NB4 (cell line): ENCODE measurements around the gene OR10H1.
A peak's percentile ranks its signal among the peaks of the same experiment; 100 is the strongest.
"Not testable (repeated sequence)": the region's sequence is repeated elsewhere in the genome, so short reads cannot be mapped to it uniquely, and the experiment has no call there.

Source experiments
- DNase-seq: peaks from one replicate; pipeline ENCODE4 v3.0.0; 2010; ENCODE audit warnings: low read depth
- H3K4me3 ChIP-seq: one replicate; pipeline ENCODE4 v1.5.1; 2011; ENCODE audit warnings: mild to moderate bottlenecking, low read depth, low read length, moderate library complexity
- CTCF ChIP-seq: IDR thresholded peaks from one replicate; pipeline ENCODE4 v1.5.1; 2012; ENCODE audit warnings: low read depth, low read length
- MAX ChIP-seq: IDR thresholded peaks from 2 replicates; pipeline ENCODE4 v1.6.1; 2011; ENCODE audit warnings: low read depth, low read length
- MYC ChIP-seq: IDR thresholded peaks from 2 replicates; pipeline ENCODE4 v1.6.1; 2011; ENCODE audit warnings: low read depth, low read length
- POLR2A ChIP-seq: IDR thresholded peaks from 2 replicates; pipeline ENCODE4 v1.6.1; 2011; ENCODE audit warnings: mild to moderate bottlenecking; ENCODE audit not compliant: insufficient read length; ENCODE audit errors: extremely low read depth

The OR10H1 gene

GRCh38 chr19:15776264-15776663, 39.2 kb downstream of the OR10H1 start:
- no peak for DNase-seq

GRCh38 chr19:15775249-15775648, 40.2 kb downstream of the OR10H1 start:
- TF ChIP-seq POLR2A (no peak), MAX (no peak), CTCF (no peak), MYC (no peak)
- H3K4me3 ChIP-seq, result no peak overlapping the region
- DNase-seq, result no peak

More at GRCh38 chr19:15776264-15776663, 39.2 kb downstream of the OR10H1 start:
- no peak for TF ChIP-seq MYC
- no peak for TF ChIP-seq MAX
- TF ChIP-seq POLR2A, result no peak
- TF ChIP-seq CTCF, result no peak
- no peak overlapping the region for H3K4me3 ChIP-seq

GRCh38 chr19:15774159-15774558, 41.3 kb downstream of the OR10H1 start:
- DNase-seq, H3K4me3 ChIP-seq: not testable (repeated sequence)

- DNase-seq, result peak; percentile 40
- TF ChIP-seq POLR2A, result no peak
- TF ChIP-seq CTCF, result no peak
- no peak for TF ChIP-seq MAX
- no peak for TF ChIP-seq MYC
- no peak overlapping the region for H3K4me3 ChIP-seq
These were observed 45.9 kb downstream of the OR10H1 start for GRCh38 chr19:15769586-15769985.

DNA sequence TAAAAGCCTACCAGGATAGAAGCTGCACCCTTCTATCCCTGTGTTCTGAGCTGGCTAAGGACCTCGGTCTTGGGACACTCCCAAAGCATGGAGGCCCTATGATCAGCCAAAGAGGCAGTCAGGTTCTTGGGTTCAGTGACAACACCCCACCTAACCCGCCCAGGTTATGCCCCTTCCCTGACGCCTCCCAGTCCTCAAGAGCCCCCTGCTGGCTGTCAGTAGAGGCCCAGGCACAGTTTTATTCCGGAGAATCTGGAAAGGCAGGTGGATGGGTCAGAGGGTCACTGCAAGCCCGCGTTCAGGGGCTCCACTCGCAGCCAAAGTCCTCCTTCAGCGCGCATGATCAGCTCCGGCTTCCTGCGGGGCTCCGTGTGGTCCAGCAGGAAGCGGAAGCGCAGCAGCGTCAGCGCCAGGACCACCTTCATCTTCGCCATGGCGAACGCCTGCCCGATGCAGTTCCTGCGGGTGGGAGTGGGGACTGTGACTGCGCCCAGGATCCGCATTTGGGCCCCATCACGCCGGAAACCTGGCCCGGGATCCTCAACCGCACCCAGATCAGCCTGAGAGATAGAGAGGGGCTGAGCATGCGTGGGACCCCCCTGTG, 55.4 kb downstream of the OR10H1 start:
- TF ChIP-seq CTCF (peak; percentile 18), MAX (no peak)
- DNase-seq, result no peak
- no peak overlapping the region for H3K4me3 ChIP-seq

DNA sequence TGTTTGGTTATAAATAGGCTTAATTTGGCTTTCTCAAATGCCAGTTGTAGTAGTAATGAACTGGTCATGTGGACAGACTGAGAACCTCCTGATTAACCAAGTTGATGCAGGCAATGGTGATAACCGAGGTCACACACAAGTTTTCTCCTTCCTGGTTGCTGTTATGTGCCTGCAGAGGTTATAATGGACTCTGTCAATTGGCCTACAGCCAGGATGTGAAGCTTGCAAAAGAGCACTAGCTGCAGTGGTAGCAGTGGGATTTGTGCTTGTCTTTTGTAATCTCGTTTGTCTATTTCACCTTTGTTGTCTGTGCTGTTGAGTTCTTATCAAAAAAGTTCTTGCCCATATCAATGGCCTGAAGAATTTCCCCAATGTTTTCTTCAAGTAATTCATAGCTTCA, 57.1 kb downstream of the OR10H1 start:
- H3K4me3 ChIP-seq, result no peak overlapping the region
- TF ChIP-seq CTCF, result no peak
- no peak for TF ChIP-seq POLR2A
- no peak for TF ChIP-seq MAX
- TF ChIP-seq MYC, result no peak
- DNase-seq, result no peak
